Sigmoid colon (tissue), 7 donors: Measurements from ENCODE around the gene CRTAC1. TPM values are rescaled to one million over a fixed set of nuclear protein-coding genes. Genes with fewer than 3 reads are reported as not detected.

Experiments
- DNase-seq: peaks from one replicate; pipeline ENCODE4 v3.0.0-alpha.2; 2019
- H3K27ac ChIP-seq, 4 donors: fragments of 200-600 bp; sonication (generic); one replicate each; pipeline ENCODE4 v1.5.1; 2016 to 2019; ENCODE audit warnings: mild to moderate bottlenecking in 1 of 4
- H3K27me3 ChIP-seq, 3 donors: fragments of 200-600 bp; sonication (generic); one replicate each; pipeline ENCODE4 v1.5.1; 2019; ENCODE audit warnings: mild to moderate bottlenecking in 1 of 3
- H3K36me3 ChIP-seq, 4 donors: fragments of 200-600 bp; sonication (generic); one replicate each; pipeline ENCODE4 v1.5.1; 2016 to 2019
- H3K4me1 ChIP-seq, 4 donors: fragments of 200-600 bp; sonication (generic); one replicate each; pipeline ENCODE4 v1.5.1; 2017 to 2019
- H3K4me3 ChIP-seq, 4 donors: fragments of 200-600 bp; sonication (generic); one replicate each; pipeline ENCODE4 v1.5.1; 2017 to 2019; ENCODE audit warnings: mild to moderate bottlenecking in 2 of 4, moderate library complexity in 1 of 4
- H3K9me3 ChIP-seq, 4 donors: fragments of 200-600 bp in 3 of 4; sonication (generic) in 3 of 4; one replicate each; pipeline versions ENCODE4 v1.5.1 to v1.6.1; 2013 to 2019
- EP300 ChIP-seq, 4 donors: sonication (generic); formaldehyde crosslinking; IDR thresholded peaks; one replicate each; pipeline ENCODE4 v1.6.1; 2017; ENCODE audit warnings: antibody characterized with exemption in 4 of 4
- POLR2A ChIP-seq, 2 donors: fragments of 450-650 bp; IDR thresholded peaks; one replicate each; pipeline ENCODE4 v1.6.1; 2016; ENCODE audit warnings: antibody characterized with exemption in 2 of 2, mild to moderate bottlenecking in 2 of 2, moderate library complexity in 2 of 2
- POLR2AphosphoS5 ChIP-seq, 4 donors: sonication (generic); formaldehyde crosslinking; IDR thresholded peaks; one replicate each; pipeline ENCODE4 v1.6.1; 2017; ENCODE audit warnings: antibody characterized with exemption in 4 of 4
- WGBS, 2 donors: extraction: QIAGEN DNeasy Blood & Tissue Kit; methylation state at CpG; one replicate each; pipeline ENCODE4 v1.1.7; 2013; 5-methylcytosine and 5-hydroxymethylcytosine counted together
- intact Hi-C: fragments of 100-400 bp; cut with DNase I; formaldehyde crosslinking; loops from one replicate; pipeline ENCODE4 v1.15.1; 2023
- polyA plus RNA-seq, 3 donors: library from polyadenylated mRNA; stranded (reverse); fragments of 200-250 nt; gene quantifications; one replicate each; pipeline ENCODE4 v1.2.3, GENCODE V29; 2013
- total RNA-seq, 4 donors: library from RNA; depleted of rRNA; stranded (reverse); fragments of >200 nt; gene quantifications; one replicate each; pipeline ENCODE4 v1.1.0, GENCODE V29; 2016
- TF ChIP-seq, protein P1 (sequence below), 4 experiments: fragments of 450-650 bp in 3 of 4; fragments of 200-600 bp in 1 of 4; IDR thresholded peaks; one replicate each; pipeline ENCODE4 v1.5.1; 2016 to 2019; ENCODE audit warnings: antibody characterized with exemption in 4 of 4, mild to moderate bottlenecking in 3 of 4, moderate library complexity in 2 of 4
- donor health status: healthy with polysubstance abuse.
- donor health status: Bipolar disorder and iron deficiency.
- donor health status: healthy.

The CRTAC1 gene
- total and polyA plus RNA-seq, 7 donors = 1.2 to 6.4 (median 2.6) TPM; not detected in 1

DNA sequence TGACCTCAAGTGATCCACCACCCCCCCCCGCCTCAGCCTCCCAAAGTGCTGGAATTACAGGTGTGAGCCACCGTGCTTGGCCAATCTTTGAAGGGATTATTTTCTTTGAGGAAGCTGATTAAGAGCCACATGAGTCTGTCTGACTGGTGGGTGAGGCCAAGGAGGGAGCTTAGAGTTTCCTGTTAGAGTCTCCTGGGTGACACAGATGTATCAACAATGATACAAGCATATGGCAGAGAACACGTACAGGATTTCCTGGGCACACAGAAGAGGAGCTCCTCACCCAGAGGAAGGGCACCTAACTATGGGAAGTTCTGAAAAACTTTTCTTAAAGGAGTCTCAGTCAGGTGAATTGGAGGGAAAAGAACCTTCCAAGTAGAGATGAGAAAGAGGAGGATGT lies 111.4 kb downstream of the CRTAC1 start:
- H3K36me3 ChIP-seq = no peaks in the 10 kb centered on the region
- TF ChIP-seq POLR2A (IDR thresholded peaks at IDR 0.05) = no peak
- TF ChIP-seq, protein P1, sequence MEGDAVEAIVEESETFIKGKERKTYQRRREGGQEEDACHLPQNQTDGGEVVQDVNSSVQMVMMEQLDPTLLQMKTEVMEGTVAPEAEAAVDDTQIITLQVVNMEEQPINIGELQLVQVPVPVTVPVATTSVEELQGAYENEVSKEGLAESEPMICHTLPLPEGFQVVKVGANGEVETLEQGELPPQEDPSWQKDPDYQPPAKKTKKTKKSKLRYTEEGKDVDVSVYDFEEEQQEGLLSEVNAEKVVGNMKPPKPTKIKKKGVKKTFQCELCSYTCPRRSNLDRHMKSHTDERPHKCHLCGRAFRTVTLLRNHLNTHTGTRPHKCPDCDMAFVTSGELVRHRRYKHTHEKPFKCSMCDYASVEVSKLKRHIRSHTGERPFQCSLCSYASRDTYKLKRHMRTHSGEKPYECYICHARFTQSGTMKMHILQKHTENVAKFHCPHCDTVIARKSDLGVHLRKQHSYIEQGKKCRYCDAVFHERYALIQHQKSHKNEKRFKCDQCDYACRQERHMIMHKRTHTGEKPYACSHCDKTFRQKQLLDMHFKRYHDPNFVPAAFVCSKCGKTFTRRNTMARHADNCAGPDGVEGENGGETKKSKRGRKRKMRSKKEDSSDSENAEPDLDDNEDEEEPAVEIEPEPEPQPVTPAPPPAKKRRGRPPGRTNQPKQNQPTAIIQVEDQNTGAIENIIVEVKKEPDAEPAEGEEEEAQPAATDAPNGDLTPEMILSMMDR (IDR thresholded peaks at IDR 0.05) = no peak
- DNase-seq = no peak
- H3K4me1 ChIP-seq = peaks cover 0 to 22% (median 9%) of the 10 kb centered on the region in 4 donors
- peaks cover 0 to 16% (median 4%) of the 10 kb centered on the region in 3 donors for H3K27me3 ChIP-seq
- 37 to 43% methylated on average over 3 of the region's 3 CpGs for WGBS, 2 donors
- no peak overlapping the region for H3K4me3 ChIP-seq
- intact Hi-C loops = loop anchor here (10.0 kb wide), 1 partner anchor 396 kb away; no protein-coding TSS in a partner anchor
- H3K27ac ChIP-seq = no peak overlapping the region
- no peaks in the 10 kb centered on the region for H3K9me3 ChIP-seq

DNA sequence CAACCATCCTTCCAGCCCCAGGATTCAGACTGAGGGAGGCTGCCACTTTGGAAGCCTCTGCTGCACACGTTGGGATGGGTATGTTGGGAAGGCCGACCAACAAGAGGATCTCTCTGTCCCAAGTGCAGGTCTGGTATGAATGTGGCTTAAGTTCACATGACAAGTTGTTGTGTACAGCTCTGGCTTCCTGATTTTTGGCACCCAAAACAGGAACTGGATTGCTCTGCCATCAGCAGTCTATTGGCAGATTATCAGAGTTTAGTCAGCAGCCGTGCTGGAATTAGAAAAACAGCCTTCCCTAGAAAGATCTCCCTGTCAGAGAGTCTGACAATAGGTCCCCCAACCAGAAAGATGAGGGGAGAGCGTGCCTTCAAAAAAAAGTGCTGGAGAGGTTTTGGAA lies 113.8 kb downstream of the CRTAC1 start:
- no peaks in the 10 kb centered on the region for H3K9me3 ChIP-seq
- 45 to 58% methylated on average over 4 of the region's 4 CpGs for WGBS, 2 donors
- H3K4me1 ChIP-seq = peaks cover 0 to 12% (median 7%) of the 10 kb centered on the region in 4 donors
- no peak overlapping the region for H3K27ac ChIP-seq
- no peak overlapping the region for H3K4me3 ChIP-seq
- intact Hi-C loops = loop anchor here (10.0 kb wide), 1 partner anchor 398 kb away; no protein-coding TSS in a partner anchor
- no peak for TF ChIP-seq POLR2A (IDR thresholded peaks at IDR 0.05)
- TF ChIP-seq, protein P1 (IDR thresholded peaks at IDR 0.05) = no peak
- TF ChIP-seq EP300 (IDR thresholded peaks at IDR 0.05) = no peak
- no peak for TF ChIP-seq POLR2AphosphoS5 (IDR thresholded peaks at IDR 0.05)
- peaks cover 0 to 21% (median 4%) of the 10 kb centered on the region in 3 donors for H3K27me3 ChIP-seq
- no peaks in the 10 kb centered on the region for H3K36me3 ChIP-seq
- no peak for DNase-seq

DNA sequence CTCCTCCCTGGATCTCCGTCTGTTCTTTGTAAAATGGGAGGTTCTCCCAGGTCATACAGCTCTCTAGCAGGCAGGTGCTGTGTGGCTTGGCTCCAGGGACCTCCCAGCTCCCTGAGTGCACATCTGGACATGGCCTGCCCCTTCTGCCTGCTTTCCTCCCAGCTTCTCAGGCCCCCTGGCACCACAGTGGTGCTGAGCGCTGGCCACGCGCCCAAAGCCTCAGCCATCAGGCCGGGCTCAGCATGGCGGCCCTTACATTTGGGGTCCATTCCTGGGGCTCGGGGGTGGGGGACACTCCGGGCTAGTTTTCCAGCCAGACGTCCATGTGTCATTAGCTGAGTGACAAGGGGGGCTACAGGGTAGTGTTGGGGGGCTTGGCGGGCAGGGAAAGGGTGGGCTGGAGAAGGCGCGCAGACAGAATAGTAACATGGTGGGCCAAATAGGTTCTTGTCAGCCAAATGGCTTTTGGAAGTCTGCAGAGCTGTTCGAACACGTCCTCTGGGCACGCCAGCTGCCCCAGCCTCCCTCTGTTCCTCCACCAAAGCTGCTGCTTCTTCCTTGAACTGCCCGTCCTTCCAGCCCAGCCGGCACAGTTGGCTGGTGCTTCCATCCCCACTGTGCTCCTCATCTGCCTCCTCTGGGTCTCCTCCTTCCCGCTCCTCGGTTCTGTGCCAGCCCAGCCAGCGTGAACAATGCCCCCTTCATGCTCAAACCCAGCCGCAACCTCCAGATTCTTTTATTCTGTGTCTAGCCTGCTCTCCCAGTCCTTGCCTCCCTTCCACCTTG lies 114.9 kb downstream of the CRTAC1 start:
- Histone ChIP-seq H3K27ac (no peak overlapping the region), H3K9me3 (no peaks in the 10 kb centered on the region), H3K4me1 (peaks cover 0 to 9% (median 7%) of the 10 kb centered on the region in 4 donors), H3K36me3 (no peaks in the 10 kb centered on the region), H3K4me3 (no peak overlapping the region), H3K27me3 (peaks cover 0 to 16% (median 4%) of the 10 kb centered on the region in 3 donors)
- TF ChIP-seq EP300 (IDR thresholded peaks at IDR 0.05) (no peak), POLR2AphosphoS5 (IDR thresholded peaks at IDR 0.05) (no peak), POLR2A (IDR thresholded peaks at IDR 0.05) (no peak)
- TF ChIP-seq, protein P1 (IDR thresholded peaks at IDR 0.05) = no peak
- WGBS, 2 donors = 73 to 81% methylated on average over 21 of the region's 21 CpGs
- DNase-seq = no peak
- intact Hi-C loops = loop anchor here (2.0 to 10.0 kb wide), 2 partner anchors 125 to 399 kb away; no protein-coding TSS in a partner anchor

DNA sequence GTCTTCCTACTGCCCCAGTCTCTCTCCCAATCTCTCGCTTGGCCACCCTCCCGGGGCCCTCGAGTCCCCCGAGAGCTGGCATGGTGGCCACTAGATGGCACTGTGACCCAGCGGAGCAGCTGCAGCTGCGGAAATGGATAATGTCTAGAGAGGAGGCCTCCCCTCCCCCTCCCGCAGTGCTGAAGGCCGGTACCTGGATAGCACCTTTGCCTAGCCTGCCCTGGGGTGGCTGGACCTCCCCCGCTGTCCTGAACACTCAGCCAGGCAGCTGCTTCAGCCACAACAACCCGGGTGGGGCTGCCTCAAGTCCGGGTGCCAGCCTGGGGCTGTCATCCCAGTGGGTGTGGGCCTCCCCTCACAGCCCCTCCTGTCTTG lies 115.6 kb downstream of the CRTAC1 start:
- intact Hi-C loops = loop anchor here (2.0 to 10.0 kb wide), 2 partner anchors 126 to 400 kb away; no protein-coding TSS in a partner anchor
- no peak overlapping the region for H3K4me3 ChIP-seq
- peaks cover 0 to 9% (median 7%) of the 10 kb centered on the region in 4 donors for H3K4me1 ChIP-seq
- peak; percentile 79 for DNase-seq
- WGBS, 2 donors = 4 to 7% methylated on average over 11 of the region's 11 CpGs
- H3K27ac ChIP-seq = no peak overlapping the region
- TF ChIP-seq, protein P1 (IDR thresholded peaks at IDR 0.05) = peak; percentile 54 to 90 (median 74)
- TF ChIP-seq EP300 (IDR thresholded peaks at IDR 0.05) (no peak), POLR2A (IDR thresholded peaks at IDR 0.05) (no peak)
- H3K9me3 ChIP-seq = no peaks in the 10 kb centered on the region
- H3K36me3 ChIP-seq = no peaks in the 10 kb centered on the region
- peaks cover 0 to 14% (median 4%) of the 10 kb centered on the region in 3 donors for H3K27me3 ChIP-seq
